HG02973 (cell line): Measurements from ENCODE around the gene MYO9A.

Experiments
- ATAC-seq: cut with Tn5 transposase; IDR thresholded peaks from one replicate; pipeline ENCODE4 v1.9.1; 2021; ENCODE audit warnings: moderate library complexity; ENCODE audit not compliant: unreplicated experiment

The MYO9A gene

DNA sequence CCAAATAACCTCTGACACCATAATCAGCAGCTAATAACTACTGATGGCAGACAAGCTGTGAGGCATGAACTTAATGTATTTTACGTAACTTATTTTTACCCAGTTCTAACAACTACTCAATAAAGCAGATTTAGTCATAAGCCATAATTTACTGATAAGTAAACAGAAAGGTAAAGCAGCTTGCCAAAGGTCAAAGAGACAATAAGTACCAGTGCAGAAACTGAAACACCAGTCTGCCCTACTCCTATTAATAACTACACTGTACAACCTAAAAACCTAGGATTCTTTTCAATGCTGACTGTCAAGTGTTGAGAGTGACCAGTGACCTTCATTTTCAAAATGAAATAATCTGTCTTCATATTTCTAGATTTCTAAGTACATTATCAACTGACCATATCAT lies 155.4 kb downstream of the MYO9A start:
- no peak for ATAC-seq

DNA sequence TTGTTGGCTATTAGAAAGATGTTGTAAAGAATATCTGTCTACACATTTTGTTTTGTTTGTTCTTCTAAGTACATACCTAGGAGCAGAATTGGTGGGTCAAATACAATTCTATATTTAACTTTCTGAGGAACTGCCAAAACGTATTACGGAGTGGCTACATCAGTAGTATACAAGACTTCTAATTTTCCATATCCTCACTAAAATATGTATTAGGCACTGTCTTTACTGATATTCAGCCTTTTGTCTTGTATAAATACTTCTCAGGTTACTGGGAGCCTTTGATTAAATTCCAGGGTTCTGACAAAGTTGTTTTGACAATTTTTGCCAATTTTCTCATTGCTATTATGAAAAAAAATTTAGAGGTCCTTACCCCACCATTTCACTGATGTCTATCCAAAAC lies 160.9 kb downstream of the MYO9A start:
- ATAC-seq: no peak

DNA sequence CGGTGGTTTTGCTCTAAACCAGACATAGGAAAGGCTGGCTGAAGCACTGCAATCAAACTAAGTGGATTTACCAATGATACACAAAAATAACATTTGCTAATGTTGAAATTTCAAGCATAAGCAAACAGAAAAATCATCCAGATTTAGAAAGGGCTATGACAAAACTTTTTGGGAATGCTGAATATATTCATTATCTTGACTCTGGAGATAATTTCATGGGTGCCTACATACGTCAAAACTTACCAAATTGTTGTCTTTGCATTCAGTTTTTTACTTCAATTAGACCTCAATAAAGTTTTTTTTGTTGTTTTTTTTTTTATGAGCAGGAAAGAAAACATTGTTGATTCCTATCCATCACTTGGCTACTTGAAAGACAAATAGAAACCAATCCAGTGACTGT lies 166.8 kb downstream of the MYO9A start:
- ATAC-seq: no peak

DNA sequence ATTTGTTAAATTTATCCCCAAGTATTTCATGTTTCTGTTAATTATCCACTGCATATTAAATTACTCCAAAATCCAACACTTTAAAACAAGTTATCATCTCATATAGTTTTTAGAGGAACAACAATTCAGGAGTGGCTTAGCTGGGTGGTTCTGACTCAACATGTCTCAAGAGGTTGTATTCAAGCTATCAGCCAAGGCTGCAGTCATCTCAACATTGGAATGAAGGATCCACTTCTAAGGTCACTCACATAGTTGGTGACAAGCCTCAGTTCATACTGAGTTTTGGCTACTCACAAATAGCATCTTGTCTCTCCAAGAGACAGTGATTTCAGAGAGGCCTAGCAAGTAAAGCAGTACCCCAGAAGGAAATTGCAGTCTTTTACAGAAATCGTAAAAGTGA lies 172.9 kb downstream of the MYO9A start:
- no peak for ATAC-seq

DNA sequence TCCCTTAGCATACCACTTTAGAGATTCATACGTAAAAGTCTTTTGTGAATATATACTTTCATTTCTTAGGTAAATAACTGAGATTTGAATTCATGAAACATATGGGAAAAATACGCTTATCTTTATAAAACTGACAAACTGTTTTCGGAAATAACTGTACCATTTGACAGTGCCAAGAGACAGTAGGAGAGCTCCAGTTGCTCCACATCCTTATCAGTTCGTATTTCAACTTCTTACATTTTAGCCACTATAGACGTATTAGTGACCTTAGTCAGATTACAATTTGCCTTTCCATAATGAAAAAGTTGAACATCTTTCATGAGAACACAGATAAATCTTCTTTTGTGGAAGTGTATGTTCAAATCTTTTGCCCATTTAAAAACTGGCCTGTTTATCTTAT lies 174.1 kb downstream of the MYO9A start:
- no peak for ATAC-seq

DNA sequence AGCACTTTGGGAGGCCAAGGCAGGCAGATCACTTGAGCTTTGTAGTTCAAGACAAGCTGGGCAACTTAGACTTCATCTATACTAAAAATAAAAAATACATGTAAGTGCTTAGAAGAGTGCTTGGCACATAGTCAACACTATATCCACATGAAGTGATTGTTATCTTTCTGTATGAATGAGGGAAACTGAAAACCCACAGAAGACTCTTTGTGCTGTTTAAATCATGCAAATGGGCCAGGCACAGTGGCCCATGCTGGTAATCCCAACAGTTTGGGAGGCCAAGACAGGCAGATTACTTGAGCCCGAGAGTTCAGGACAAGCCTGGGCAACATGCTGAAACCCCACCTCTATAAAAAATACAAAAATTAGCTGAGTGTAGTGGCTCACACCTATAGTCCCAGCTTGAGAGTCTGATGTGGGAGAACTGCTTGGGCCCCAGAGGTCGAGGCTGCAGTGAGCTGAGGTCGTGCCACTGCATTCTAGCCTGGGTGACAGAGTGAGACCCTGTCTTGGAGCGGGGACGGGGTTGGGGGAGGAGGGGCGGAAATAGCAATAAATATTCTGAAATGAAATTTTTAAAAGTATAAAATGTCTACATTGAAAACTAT lies 177.9 kb downstream of the MYO9A start:
- no peak for ATAC-seq

DNA sequence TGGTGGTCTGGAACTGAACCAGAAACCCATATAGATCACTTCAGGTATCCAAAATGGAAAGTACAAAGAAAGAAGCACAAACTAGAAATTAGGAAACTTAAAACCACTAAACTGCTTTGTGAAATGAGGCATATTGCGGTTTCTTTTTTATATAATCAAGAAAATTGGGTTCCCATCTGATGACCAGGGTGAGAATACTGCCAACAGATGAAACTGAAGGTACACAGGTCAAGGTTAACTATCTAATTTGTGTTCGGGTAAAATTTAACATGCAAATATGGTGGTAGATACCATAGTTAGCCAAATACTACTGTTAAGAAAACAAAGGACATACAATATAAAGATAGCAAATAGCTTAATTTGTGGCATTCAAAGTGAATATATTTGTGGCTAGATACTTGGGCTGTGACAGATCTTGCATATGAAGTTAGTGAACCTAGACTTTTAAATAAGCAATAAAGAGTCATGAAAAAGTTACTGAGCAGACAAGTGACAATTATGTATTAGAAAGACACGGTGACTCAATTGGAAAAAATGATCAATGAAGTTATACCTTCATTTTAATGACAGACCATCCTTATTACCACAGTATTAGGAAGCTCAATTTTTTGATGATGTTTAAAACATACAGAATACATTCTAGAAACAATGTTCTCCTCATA lies 180.2 kb downstream of the MYO9A start:
- no peak for ATAC-seq

DNA sequence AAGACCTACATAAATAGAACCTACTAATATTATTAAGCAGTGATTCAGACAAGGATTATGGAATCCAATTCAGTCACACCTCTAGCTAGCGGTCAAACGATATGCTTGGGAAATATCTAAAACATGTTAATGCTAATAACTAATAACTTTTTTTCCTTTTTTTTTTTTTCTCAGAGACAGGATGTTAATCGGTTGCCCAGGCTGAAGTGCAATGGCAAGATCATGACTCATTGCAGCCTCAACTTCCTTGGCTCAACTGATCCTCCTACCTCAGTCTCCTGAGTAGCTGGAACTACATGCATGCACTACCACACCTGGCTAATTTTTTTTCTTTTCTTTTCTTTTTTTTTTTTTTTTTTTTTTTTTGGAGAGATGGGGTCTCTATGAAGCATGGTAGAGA lies 183.5 kb downstream of the MYO9A start:
- no peak for ATAC-seq

DNA sequence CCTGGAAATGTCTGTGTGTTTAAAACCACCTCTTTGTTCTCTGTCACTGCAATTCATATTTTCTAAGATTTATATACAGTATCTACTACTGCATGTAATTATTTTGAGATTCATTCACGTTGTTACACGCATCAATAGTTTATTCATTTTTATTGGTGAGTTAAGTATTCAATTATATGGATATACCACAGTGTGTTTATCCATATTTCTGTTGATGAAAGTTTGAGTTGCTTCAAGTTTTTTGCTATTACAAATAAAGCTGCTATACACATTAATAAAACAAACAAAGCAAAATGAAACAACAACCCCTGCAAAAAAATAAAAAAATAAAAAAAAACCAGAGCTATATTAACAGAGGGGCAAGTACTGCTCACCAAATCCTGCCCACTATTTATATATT lies 185.3 kb downstream of the MYO9A start:
- ATAC-seq: no peak

DNA sequence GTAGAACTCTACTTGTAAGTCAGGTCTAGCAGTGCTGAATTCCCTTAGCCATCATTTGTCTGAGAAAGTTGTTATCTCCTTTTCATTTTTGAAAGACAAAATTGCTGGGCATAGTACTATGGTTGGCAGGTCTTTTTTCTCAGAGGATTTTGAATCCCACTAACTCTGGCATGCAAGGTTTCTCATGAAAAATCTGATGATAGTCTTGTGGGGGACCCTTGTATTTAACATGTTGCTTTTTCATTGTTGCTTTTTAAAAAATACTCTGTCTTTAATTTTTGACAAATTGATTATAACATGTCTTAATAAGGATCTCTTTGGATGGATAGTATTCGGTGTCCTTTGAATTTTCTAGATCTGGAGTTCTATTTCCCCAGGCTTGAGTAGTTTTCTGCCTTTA lies 186.7 kb downstream of the MYO9A start:
- ATAC-seq: no peak

DNA sequence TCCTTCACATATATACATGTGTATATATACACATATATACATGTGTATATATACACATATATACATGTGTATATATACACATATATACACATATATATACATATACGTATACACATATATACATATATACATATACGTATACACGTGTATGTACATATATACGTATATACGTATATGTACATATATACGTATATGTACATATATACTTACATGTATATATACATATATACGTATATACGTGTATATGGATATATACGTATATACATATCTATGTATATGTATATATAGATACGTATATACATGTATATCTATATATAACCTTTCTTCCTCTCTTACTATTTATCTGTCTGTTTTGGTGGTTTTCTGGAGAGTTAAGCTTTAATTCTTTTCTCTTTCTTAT lies 192.8 kb downstream of the MYO9A start:
- no peak for ATAC-seq

DNA sequence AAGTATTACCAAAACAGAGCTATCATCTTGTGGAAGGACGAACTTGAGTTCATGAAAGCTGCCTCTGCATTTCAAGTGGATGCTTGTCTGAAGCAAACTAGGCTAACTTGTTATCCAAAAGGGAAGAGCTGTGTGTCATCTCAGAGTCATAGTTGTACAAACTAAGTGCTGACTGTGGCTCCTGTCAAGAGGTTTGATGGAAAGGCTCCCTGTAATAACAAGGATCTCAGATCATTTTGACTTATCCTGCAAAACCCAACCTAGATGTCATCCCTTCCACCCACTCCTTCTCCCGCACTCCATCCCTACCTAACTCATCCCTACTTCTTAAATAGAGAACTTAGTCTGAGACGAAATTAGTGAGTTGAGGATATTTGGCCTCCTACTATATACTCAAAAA lies 196.8 kb downstream of the MYO9A start:
- ATAC-seq: no peak

DNA sequence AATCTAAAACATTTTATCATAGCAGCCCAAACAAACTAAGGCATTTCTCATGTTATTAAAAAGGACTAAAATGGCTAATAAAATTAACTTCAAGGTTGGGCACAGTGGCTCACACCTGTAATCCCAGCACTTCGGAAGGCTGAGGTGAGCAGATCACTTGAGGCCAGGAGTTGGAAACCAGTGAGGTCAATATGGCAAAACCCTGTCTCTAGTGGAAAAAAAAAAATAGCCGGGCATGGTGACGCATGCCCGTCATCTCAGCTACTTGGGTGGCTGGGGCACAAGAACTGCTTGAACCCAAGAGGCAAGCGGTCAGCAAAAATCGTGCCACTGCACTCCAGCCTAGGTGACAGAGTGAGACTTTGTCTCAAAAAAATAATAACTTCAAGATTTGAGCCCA lies 197.4 kb downstream of the MYO9A start:
- ATAC-seq: no peak

DNA sequence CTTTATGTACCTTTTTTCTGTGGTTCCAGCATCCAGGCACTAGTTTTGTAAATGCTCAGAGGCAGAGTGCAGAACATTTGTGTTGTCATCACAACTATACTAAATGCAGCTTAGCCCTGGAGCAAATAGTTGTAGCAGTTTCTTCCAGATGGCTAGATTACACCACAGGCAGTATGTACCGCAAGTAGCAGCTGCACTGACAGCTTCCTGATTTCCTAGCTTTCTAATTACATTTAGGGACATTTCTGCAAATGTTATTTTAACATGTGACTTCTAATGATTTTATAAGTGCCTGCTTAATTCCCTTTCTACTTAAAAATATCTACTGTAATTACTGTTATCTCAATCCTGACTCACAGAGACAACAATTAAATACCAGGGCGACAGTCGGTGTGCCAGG lies 201.1 kb downstream of the MYO9A start:
- no peak for ATAC-seq

DNA sequence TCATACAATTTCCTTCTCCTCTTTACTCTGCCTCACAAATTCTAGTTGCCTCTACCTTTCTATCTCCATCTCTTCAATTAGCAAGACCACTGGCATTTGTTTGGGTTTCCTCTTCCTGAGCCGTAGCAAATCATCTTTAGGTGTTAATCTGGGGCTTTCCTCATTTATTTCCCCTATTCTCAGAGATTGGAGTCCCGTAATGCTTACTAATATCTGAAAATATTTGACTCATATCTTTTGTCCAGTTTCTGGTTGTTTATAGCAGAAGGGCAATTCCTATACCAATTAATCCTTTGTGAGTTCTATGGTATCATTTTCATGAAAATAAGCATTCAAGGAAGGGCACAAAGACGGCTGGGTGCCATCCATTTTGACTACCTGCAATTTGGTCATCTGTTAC lies 203.9 kb downstream of the MYO9A start:
- no peak for ATAC-seq

DNA sequence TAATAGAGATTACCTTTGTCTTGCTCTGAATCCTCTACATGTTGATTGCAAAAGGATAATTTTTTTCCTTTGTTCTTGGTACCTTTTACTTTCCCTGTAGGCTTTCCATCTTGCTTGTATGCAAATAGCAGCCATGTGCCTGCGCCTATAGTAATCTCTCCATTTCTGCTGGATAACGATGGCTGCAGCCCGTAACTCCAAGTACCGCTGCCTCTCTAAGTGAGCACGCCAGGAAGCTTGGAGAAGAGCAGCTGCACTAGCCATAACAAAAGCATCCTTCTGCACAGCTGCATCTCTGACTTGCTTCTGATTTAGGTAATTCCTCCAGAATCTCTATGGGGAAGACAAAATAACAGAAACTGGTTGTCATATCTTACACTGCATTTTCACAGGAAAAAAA lies 218.3 kb downstream of the MYO9A start:
- no peak for ATAC-seq

DNA sequence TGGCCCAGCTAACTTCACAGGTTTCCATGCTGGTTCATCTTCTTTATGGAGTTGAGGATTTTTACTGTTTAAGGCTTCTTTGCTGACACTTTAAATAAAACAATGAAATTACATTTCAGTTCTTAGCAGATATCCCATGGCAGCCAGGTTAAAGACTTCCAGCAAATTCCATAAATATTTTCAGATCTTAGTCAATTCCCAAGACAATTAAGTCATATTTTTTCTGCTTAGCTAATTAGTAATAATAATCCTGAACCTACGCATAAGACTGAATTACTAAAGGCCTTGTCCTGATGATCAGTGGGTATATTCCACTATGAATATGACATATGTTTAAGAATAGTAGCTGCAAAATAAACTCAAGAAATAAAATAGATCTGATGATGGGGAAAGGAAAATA lies 224.3 kb downstream of the MYO9A start:
- ATAC-seq: no peak

DNA sequence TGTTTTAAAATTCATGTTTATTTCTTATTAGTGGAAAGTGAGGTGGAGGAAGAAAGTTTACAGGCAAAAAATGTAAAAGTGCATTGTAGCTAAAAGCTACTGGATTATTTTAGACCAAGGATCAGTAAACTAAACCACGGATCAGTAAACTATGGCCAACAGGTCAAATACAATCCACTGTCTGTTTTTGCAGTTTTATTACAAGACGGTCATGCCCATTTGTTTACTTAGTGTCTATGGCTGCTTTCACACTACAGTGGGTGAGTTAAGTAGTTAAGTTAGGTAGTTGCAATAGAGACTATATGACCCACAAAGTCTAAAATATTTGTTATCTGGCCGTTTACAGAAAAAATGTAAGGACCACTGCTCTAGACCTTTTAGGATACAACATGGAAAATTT lies 225.6 kb downstream of the MYO9A start:
- ATAC-seq: no peak

DNA sequence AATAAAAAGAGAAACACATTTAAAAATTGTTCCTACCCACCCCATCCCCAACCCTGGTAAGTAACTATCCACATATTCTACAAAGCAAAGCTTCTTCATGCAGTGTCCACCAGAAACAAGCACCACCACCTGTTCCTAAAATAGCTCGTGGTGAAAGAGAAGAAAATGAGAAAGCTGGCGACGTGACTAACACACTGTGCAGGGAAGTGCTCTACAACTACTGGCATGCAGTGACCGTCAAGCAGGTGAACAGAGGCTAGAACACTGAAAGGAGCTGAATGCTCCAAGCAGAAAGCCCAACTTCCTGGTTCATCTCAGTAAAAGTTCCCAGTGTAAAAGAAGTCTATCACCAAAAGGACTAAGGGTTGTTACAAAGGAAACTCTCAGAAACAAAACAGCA lies 226.9 kb downstream of the MYO9A start:
- ATAC-seq: no peak

DNA sequence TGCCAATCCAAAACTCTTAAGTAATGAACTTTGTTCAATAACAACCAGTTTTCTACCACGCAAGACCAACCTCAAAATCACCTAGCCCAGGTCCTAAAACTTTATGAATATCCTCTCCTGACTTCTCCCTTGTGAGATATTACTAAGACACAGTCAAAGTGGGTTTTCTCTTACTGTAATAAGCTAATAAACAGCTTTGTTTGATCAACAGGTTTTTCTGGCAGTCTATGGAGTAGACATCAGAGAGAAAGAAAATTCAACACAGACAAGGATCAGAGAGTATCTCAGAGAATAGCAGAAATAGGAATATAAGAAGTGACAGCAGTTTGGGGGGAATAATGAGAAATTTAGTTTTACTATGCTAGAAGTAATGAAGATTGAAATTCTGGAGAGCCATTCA lies 228.0 kb downstream of the MYO9A start:
- no peak for ATAC-seq

DNA sequence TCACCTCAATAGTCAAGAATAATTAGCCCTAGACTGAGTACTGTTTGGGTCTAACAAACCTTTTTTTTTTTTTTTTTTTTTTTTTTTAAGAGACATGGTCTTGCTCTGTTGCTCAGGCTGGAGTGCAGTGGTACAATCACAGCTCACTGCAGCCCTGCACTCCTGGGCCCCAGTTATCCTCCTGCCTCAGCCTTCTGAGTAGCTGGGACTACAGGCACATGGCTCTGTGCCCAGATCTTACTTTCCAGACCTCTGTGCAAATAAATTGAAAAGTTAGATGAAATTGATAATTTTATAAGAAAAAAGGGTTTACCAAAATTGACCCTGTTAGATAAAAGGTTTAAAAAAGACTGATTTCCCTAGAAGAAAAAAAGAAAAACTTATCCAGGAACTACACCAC lies 228.6 kb downstream of the MYO9A start:
- no peak for ATAC-seq

DNA sequence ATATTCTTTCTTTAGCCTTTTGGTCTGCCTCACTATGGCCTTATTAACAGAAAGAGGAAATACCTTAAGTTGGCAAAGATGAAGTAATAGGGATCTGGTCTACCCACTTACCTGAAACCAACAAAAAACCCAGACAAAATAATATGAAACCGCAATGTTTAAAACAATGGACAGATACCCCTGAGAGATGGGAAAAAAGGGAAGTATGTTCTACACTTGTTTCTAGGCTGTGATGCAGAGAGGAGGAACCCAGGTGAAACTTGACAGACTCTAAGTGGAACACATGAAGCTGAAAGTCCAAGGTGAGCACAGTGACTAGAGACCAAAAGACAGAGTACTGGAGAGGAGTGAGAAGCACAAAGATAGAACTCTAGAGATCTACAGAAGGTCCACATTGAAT lies 229.2 kb downstream of the MYO9A start:
- ATAC-seq: no peak

DNA sequence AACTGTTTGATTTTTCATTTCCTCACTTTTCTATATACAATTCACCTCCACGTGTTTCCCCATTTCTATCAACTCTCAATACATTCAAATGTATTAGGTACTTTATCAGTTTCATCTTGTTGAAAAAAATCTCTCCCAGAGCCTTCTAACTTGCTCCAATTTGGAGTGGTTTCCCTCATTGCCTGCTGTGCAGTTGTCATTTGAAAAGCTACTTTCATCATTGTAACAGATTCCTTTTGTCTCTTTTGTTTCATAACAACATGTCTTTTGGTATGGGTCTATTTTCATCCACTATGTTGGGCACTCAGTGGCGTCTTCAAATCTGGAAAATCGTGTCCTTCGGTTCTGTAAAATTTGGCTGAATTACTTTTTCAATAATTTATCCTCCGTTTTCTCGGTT lies 232.6 kb downstream of the MYO9A start:
- no peak for ATAC-seq
